Skeletal muscle cell (primary cell): ENCODE measurements around the gene LAMC3.
"Not testable (repeated sequence)": the region's sequence is repeated elsewhere in the genome, so short reads cannot be mapped to it uniquely, and the experiment has no call there.

Source experiments
- DNase-seq: peaks from one replicate; pipeline ENCODE4 v3.0.0-alpha.2; 2010; ENCODE audit warnings: low read depth
- H3K4me3 ChIP-seq: 2 replicates; pipeline ENCODE4 v1.5.1; 2011; ENCODE audit warnings: low read depth, mild to moderate bottlenecking, control low read depth, low read length, moderate library complexity

LAMC3 gene

DNA sequence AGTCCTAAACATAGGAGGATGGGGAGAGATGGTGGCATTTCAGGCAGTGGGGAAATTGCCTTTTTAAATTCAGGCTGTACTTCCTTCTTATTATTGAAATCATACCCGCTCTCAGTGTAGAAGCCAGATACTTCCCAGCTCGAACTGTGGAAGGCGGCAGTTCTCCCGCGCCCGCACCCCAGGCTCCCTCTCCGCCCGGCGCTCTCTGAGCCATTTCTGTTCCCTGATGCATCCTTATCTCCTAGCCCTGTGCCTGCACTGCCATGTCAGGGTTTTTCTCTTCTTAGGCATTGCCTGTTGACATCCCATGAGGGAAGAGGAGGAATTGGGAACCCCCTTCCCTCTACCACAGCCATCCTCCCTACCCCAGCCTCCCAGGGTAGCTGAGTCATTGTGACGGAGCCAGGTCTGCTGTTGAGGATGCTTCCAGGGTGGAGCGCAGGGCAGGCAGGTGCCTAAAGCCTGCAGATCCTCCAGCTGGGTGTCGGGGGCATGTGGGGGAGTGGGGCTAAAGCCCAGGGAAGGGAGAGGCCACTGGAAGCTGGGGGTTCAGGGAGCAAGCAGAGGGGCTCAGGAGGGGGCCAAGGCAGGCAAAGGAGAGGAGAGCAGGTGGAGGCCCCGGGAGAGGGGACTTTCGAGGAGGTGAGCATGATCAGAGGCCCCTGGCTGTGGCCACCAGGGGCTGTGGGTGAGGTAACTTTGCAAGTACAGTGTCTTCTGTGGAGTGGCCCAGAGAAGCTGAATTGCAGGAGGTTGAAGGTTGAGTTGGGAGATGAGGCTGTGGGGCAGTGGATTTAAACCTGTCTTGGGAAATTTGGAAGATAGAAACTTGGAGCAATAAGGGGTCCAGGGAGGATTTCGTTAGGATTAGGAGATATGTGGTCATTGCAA is 16.2 kb downstream of the LAMC3 start:
- DNase-seq: no peak
- no peak overlapping the region for H3K4me3 ChIP-seq

- no peak overlapping the region for H3K4me3 ChIP-seq
- DNase-seq: no peak
Observed at GRCh38 chr9:131025953-131026858, 17.2 kb downstream of the LAMC3 start.

DNA sequence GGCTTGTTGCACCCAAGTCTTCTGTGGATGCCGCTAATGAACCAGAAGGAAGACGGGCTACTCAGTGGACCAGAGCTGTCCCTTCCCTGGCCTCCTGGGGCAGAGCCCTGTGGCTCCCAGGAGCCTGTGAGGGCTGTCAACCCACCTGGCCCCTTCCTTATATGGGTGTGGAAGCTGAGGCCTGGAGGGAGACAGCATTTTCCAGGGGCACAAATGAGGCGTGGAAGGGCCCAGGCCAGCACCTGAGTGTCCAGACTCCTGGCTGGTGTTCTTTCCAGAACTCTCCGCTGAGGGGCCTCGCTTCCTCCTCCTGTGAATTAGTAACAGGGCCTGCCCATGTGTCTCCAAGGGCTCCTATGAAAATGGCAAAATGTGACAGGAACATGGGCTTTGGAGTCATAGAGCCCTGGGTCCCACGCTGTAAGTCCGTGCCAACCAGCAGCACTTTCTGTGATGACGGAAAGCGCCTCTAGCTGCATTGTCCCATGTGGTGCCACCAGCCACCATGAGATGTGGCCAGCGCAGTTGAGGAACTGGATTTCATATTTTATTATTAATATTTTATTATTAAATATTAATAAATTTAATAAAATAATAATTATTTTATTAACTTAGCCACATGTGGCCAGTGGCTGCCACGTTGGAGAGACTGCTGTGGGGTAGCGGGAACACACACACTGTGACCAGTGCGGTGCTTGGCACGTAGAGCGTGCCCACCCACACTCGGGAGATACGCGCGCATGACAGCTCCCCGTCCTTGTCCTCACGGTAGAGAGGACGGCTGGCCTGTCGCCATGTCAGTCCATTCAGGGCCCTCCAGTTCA is 18.3 kb downstream of the LAMC3 start:
- no peak for DNase-seq
- no peak overlapping the region for H3K4me3 ChIP-seq

- DNase-seq: no peak
- H3K4me3 ChIP-seq: no peak overlapping the region
Observed at GRCh38 chr9:131027872-131028179, 18.9 kb downstream of the LAMC3 start.

DNA sequence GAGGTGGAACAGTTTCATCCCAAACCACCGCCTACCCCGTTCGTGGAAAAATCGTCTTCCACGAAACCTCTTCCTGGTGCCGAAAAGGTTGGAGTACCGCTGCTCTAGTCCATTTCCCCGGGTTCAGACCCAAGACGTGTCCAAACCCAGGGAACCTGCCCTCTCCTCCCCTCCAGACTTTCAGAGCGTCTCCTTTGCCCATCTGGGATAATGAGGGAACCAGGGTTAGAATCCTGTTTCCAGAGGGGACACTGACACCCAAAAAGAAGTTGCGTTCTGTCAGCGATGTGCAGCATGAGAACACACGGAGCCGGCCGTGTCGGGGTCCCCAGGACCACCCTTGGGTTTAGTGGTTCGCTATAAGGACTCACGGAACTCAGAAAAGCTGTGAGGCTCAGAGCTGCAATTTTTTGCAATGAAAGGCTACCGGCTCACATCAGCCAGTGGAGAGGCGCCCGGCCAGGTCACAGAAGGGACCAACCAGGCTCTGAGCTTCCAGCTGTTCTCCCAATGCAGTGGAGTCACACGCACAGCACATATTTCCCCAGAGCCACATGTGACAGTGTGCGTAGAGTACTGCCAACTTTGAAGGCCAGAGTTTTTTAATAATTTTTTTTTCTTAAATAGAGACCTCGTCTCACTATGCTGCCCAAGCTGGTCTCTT is 19.4 kb downstream of the LAMC3 start:
- DNase-seq: no peak
- no peak overlapping the region for H3K4me3 ChIP-seq

DNA sequence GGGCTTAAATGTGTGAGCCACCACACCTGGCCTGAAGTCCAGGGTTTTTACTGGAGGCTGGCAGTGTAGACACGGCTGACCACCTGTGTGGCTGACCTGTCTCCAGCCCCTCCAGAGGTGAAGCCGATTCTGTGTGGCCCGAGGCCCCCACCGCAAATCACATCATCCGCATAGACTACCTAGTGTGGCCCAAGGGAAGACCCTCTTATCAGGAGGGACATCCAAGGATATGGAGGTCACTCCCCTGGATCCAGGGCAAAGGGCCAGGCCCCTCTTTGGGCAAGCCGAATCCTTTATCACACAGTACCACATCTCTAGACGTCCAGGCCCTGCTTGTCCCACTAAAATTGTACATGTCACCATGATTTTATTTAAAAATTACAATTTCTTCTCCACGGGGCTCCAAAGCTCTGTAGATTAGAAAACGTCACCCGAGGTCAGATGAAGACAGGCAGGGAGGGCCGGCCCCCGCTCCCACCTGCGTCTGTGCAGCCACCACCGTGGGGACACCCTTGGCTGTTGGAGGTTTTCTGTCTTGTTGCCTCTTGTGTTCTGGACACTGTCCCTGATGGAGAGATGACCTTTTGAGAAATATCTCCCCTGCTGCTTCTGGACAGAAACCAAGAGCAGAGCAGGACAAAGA is 20.1 kb downstream of the LAMC3 start:
- H3K4me3 ChIP-seq: no peak overlapping the region
- no peak for DNase-seq

DNA sequence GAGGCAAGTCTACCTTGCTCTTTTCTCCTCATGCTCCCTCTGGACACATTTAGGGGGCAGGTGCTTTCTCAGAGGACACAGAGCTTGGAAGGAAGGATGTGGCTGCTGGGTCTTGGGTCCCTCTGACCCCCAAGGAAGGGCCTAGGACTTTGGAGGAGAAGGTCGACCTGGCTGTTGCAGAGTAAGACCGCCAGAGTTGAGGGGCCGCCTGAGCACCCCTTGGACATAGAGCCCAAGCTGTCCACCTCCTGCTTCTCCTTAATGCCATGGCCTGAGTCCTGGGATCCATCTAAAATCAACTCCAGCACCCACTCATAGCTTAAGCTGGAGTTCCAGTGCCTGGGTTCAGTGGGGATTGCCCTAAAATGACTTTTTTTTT is 20.6 kb downstream of the LAMC3 start:
- DNase-seq: no peak
- H3K4me3 ChIP-seq: no peak overlapping the region

DNA sequence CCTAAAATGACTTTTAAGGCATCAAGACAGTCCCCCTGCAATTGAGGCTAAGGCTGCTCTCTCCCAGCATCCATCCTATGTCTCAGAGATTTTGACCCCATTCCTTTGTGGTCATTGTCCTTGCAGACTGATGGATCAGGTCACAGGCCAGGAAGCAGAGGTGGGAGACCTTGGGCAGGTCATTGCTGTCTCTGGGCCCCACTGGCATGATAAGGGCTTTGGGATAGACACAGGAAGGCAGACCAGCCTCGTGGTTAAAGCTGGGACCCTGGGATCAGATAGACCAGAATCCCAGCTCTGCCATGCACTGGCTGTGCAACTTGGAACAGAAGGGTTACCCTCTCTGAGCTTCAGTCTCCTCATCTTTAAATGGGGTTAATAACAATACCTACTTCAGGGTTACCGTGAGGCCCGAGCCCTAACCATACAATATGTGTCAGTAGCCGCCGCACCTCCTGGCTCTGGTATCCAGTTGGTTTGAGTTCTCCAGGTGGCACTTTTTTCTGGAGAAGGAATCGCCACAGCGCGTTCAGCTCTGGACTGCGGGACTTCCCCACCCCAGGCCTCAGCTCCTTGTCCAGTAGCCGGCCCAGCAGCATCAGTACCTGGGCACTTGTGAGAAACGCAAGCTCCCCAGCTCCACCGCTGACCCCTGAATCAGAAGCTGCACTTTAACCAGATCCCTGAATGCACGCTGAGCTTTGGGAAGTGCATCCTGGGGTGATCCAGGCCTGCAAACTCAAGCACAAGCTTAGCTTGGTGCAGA is 21.4 kb downstream of the LAMC3 start:
- DNase-seq: no peak
- H3K4me3 ChIP-seq: no peak overlapping the region

- DNase-seq: no peak
- H3K4me3 ChIP-seq: no peak overlapping the region
Observed at GRCh38 chr9:131031005-131031641, 22.1 kb downstream of the LAMC3 start.

GRCh38 chr9:131031642-131032005 is 22.6 kb downstream of the LAMC3 start:
- no peak overlapping the region for H3K4me3 ChIP-seq
- no peak for DNase-seq

DNA sequence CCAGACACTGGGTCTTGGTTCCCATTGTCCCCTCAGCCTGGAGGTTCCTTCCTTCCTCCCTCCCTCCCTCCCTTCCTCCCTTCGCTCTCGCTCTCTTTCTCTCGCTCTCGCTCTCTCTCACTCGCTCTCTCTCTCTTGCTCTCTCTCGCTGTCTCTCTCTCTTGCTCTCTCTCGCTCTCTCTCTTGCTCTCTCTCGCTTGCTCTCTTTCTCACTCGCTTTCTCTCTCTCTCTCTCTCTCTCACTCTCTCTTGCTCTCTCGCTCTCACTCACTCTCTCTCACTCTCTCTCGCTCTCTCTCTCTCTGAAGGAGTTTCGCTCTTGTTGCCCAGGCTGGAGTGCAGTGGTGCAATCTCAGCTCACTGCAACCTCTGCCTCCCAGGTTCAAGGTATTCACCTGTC is 23.4 kb downstream of the LAMC3 start:
- H3K4me3 ChIP-seq: no peak overlapping the region
- no peak for DNase-seq

DNA sequence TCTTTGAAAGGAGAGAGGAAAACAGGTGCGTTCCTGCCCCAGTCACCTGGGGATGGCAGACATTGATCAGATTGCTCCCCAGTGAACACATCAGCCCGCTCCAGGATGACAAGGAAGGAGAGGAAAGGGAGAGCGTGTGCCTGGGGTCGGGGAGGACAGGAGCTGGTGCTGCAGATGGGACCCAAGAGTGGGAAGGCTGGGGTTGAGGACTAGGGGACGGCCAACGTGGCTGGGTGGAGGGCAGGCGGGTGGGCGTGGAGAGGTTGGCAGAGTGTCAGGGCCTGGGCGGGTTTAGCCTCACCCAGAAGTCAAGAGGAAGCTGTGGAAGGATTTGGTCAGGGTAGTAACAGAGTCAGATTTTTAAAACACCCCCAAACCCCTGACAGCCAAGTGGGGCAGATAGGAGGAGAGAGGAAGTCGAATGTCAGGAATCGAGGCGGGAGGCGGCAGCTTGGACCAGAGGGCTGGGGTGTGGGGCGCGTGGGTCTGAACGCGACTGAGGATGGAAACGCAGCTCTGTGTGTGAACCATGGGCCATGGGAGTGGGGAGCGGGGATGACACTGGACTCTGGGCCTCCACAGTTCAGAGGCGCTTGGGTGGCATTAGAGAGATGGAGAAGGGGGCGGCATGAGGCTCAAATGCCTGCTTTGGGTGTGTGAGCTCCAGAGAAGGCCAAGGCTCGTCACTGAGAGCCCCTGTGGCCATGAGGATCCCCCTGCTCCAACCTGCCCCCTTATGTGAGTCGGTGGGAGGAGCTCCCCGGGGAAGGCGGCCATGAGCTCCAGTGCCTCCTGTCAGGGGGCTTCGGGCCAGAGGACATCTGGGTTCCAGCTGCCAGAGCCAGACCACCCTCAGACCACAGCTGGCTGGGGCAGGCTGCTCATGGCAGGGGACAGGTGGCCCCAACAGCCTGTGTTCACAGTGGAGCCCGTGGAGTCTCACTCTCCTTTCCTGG is 24.6 kb downstream of the LAMC3 start:
- H3K4me3 ChIP-seq: no peak overlapping the region
- no peak for DNase-seq

GRCh38 chr9:131034268-131034667 is 25.3 kb downstream of the LAMC3 start:
- no peak for DNase-seq
- H3K4me3 ChIP-seq: no peak overlapping the region

- H3K4me3 ChIP-seq, DNase-seq: not testable (repeated sequence)
Observed at GRCh38 chr9:131034749-131035148, 25.8 kb downstream of the LAMC3 start.

DNA sequence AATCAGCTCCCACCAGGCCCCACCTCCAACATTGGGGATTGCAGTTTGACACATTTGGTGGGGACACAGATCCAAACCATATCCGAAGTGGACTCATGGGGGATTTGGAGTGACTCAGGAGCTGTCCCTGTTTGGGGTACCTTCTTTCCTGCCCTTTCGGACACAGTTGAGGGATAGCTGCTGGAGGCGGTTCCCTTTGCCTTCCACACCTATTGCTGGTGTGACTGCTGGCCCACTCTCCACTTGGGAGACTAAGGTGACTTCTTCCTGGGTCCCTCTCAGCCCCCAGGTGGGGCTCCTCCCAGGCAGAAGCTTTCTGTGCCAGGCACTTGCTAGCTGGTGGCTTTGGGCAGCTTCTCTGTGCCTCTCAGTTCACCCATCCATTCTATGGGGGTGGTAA is 26.6 kb downstream of the LAMC3 start:
- no peak for DNase-seq
- no peak overlapping the region for H3K4me3 ChIP-seq

- no peak overlapping the region for H3K4me3 ChIP-seq
- DNase-seq: no peak
Observed at GRCh38 chr9:131036071-131036470, 27.1 kb downstream of the LAMC3 start.
